Caco-2 (cell line): ENCODE results near the gene ZNHIT2. TPM values are rescaled to one million over a fixed set of nuclear protein-coding genes. Genes with fewer than 3 reads are reported as not detected.

Source experiments
- BruUV-seq: library from RNA; stranded (reverse); fragments of 400-500 nt; replicated peaks from 2 replicates; lab custom pipeline; 2021; lab: Mats Ljungman, UMichigan
- CTCF ChIA-PET: fragments of 300-600 bp; sonication (Branson Sonifier 250); formaldehyde crosslinking; loops from one replicate; lab custom pipeline; 2022; ENCODE audit warnings: antibody characterized with exemption; lab: Charles Lee
- POLR2A ChIA-PET: fragments of 300-600 bp; sonication (Branson Sonifier 250); formaldehyde crosslinking; loops from one replicate; lab custom pipeline; 2022; ENCODE audit warnings: antibody characterized with exemption; lab: Charles Lee
- DNase-seq, 2 experiments: peaks; one replicate each; pipeline versions ENCODE4 v3.0.0 to v3.0.0-alpha.2; 2020 to 2022
- H3K27me3 ChIP-seq: replicated peaks from 2 replicates; pipeline ENCODE4 v1.6.0; 2011; ENCODE audit warnings: low read length; ENCODE audit not compliant: control insufficient read depth, insufficient read depth
- H3K36me3 ChIP-seq: 2 replicates; pipeline ENCODE4 v1.5.1; 2011; ENCODE audit warnings: low read length; ENCODE audit not compliant: control insufficient read depth, insufficient read depth
- H3K4me1 ChIP-seq: fragments of 250-450 bp; sonication (Bioruptor Pico); 2 replicates; pipeline ENCODE4 v1.5.1; 2020; ENCODE audit warnings: mild to moderate bottlenecking
- H3K4me3 ChIP-seq: 2 replicates; pipeline ENCODE4 v1.5.1; 2011; ENCODE audit warnings: low read depth, mild to moderate bottlenecking, control low read depth, low read length
- H3K9me3 ChIP-seq: fragments of 250-450 bp; sonication (Bioruptor Pico); 2 replicates; pipeline ENCODE4 v1.5.1; 2020; ENCODE audit warnings: mild to moderate bottlenecking, moderate library complexity
- H3K27ac Mint-ChIP-seq: one replicate; pipeline ENCODE4 v1.8.0; 2022; ENCODE audit warnings: mixed read lengths; ENCODE audit not compliant: unreplicated experiment
- H3K27me3 Mint-ChIP-seq: one replicate; pipeline ENCODE4 v1.8.0; 2022; ENCODE audit warnings: mixed read lengths; ENCODE audit not compliant: insufficient read depth, unreplicated experiment
- H3K36me3 Mint-ChIP-seq: one replicate; pipeline ENCODE4 v1.8.0; 2022; ENCODE audit warnings: mild to moderate bottlenecking, mixed read lengths; ENCODE audit not compliant: insufficient read depth, unreplicated experiment
- H3K4me1 Mint-ChIP-seq: one replicate; pipeline ENCODE4 v1.8.0; 2022; ENCODE audit warnings: low read depth, mixed read lengths; ENCODE audit not compliant: unreplicated experiment
- H3K4me3 Mint-ChIP-seq: one replicate; pipeline ENCODE4 v1.8.0; 2022; ENCODE audit warnings: mild to moderate bottlenecking, moderate library complexity, mixed read lengths; ENCODE audit not compliant: unreplicated experiment
- H3K9me3 Mint-ChIP-seq: one replicate; pipeline ENCODE4 v1.8.0; 2022; ENCODE audit warnings: mixed read lengths; ENCODE audit not compliant: unreplicated experiment
- intact Hi-C: fragments of 100-400 bp; cut with micrococcal nuclease; formaldehyde crosslinking; loops from one replicate; pipeline ENCODE4 v1.10.0; 2022; ENCODE audit not compliant: unreplicated experiment
- total RNA-seq: library from RNA; stranded (reverse); gene quantifications from 2 replicates; pipeline ENCODE4 v1.2.3, GENCODE V29; 2022
- TF ChIP-seq, protein P1 (sequence below), 2 experiments: fragments of 200-600 bp in 1 of 2; IDR thresholded peaks; 1 replicate in 1 of 2; 2 replicates in 1 of 2; pipeline versions ENCODE4 v1.5.1 to v1.8.0; 2011 to 2022; ENCODE audit warnings: antibody characterized with exemption in 1 of 2, control low read depth in 1 of 2, inconsistent platforms in 1 of 2, low read depth in 1 of 2, low read length in 1 of 2, mild to moderate bottlenecking in 1 of 2, moderate library complexity in 1 of 2; ENCODE audit not compliant: insufficient read depth in 1 of 2, severe bottlenecking in 1 of 2, unreplicated experiment in 1 of 2

The ZNHIT2 gene
- total RNA-seq, 1 experiment from 2014 or later: 14.7 TPM

DNA sequence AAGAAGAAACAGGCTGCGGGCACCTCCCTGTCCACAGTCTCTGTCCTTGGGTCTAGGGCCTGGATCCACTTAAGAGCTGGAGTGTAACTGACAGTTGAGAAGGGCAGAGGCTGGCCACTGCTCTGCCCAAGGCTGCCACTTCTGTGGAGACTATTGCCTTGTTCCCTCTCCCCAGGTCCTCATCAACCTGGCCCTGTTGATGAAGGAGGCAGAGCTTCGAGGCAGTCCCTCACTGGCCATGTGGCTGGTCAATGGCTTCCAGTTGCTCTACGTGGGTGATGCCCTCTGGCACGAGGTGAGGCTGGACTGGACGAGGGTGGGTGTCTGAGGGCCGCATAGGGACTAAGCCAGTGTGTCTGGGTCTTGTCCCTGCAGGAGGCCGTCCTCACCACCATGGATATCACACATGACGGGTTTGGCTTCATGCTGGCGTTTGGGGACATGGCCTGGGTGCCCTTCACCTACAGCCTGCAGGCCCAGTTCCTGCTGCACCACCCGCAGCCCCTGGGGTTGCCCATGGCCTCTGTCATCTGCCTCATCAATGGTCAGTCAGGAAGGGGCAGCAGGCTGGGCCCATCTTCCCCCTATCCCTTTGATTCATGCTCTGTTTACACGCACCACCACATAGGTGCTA is 2.8 kb downstream of the ZNHIT2 start:
- ChIA-PET POLR2A (interaction anchor here (0.6 kb wide), 1 partner anchor 29 kb away, joined by 3 read pairs; no protein-coding TSS in a partner anchor), CTCF (interaction anchor here (1.3 kb wide), 1 partner anchor 7 kb away, joined by 3 read pairs; the partner anchor contains the start of genes FAU and MRPL49)
- peaks cover 5% of the 10 kb centered on the region; the same call in 1 of the 2 replicates for H3K36me3 ChIP-seq
- H3K4me3 ChIP-seq: no peak overlapping the region
- TF ChIP-seq, protein P1, sequence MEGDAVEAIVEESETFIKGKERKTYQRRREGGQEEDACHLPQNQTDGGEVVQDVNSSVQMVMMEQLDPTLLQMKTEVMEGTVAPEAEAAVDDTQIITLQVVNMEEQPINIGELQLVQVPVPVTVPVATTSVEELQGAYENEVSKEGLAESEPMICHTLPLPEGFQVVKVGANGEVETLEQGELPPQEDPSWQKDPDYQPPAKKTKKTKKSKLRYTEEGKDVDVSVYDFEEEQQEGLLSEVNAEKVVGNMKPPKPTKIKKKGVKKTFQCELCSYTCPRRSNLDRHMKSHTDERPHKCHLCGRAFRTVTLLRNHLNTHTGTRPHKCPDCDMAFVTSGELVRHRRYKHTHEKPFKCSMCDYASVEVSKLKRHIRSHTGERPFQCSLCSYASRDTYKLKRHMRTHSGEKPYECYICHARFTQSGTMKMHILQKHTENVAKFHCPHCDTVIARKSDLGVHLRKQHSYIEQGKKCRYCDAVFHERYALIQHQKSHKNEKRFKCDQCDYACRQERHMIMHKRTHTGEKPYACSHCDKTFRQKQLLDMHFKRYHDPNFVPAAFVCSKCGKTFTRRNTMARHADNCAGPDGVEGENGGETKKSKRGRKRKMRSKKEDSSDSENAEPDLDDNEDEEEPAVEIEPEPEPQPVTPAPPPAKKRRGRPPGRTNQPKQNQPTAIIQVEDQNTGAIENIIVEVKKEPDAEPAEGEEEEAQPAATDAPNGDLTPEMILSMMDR (IDR thresholded peaks at IDR 0.05; ENCODE audit: insufficient read depth in 1 of 2, low read depth in 1 of 2, low read length in 1 of 2, severe bottlenecking in 1 of 2, unreplicated experiment in 1 of 2): no peak
- H3K4me3 Mint-ChIP-seq: peak overlapping the region; percentile 83
- no peak for DNase-seq
- no peaks in the 10 kb centered on the region for H3K9me3 ChIP-seq
- peaks cover 6% of the 10 kb centered on the region for H3K4me1 Mint-ChIP-seq
- BruUV-seq: no TSS peak
- no peaks in the 10 kb centered on the region for H3K27me3 Mint-ChIP-seq
- peaks cover 92% of the 10 kb centered on the region for H3K36me3 Mint-ChIP-seq
- no peak overlapping the region for H3K27ac Mint-ChIP-seq
- no peaks in the 10 kb centered on the region for H3K9me3 Mint-ChIP-seq
- H3K4me1 ChIP-seq: peaks cover 26% of the 10 kb centered on the region
- no peaks in the 10 kb centered on the region for H3K27me3 ChIP-seq
- intact Hi-C loops: loop anchor here (5.0 to 10.0 kb wide), 2 partner anchors 138 to 340 kb away; partner anchors contain the start of gene SF1

DNA sequence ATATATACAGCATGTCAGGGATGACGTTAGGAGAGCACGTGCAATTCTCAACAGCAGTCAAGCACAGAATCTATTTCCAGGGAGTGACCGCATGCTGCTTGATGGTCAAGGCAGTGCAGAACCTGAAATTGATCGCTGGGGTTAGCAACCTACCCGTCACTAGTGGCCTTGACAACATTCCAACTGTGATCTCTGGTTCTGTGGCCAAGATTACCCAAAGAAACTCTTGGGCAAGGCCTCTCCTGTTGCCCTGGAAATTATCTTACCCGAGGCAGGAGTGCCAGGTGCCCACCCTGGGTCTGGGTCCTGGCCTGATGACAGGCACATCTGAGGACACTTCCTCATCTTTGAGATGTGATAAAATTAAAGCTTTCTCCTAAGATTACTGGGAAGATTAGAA is 3.7 kb downstream of the ZNHIT2 start:
- Mint-ChIP-seq H3K4me1 (peaks cover 6% of the 10 kb centered on the region), H3K27me3 (no peaks in the 10 kb centered on the region), H3K9me3 (no peaks in the 10 kb centered on the region), H3K36me3 (peaks cover 83% of the 10 kb centered on the region), H3K4me3 (peak overlapping the region; percentile 96), H3K27ac (peak overlapping the region; percentile 92)
- H3K4me3 ChIP-seq: no peak overlapping the region
- POLR2A ChIA-PET: interaction anchor here (0.6 to 1.6 kb wide), 2 partner anchors 8 to 30 kb away, joined by 3 to 10 read pairs; partner anchors contain the start of genes FAU and MRPL49
- H3K27me3 ChIP-seq: no peaks in the 10 kb centered on the region
- DNase-seq: no peak
- intact Hi-C loops: loop anchor here (10.0 kb wide), 1 partner anchor 339 kb away; the partner anchor contains the start of gene SF1
- H3K4me1 ChIP-seq: peaks cover 26% of the 10 kb centered on the region
- TSS peak; percentile 33 for BruUV-seq
- CTCF ChIA-PET: interaction anchor here (1.3 to 2.4 kb wide), 3 partner anchors 8 to 21 kb away, joined by 3 to 11 read pairs (median 10); partner anchors contain the start of genes FAU, MRPL49, SYVN1 and VPS51
- H3K9me3 ChIP-seq: no peaks in the 10 kb centered on the region
- TF ChIP-seq, protein P1 (IDR thresholded peaks at IDR 0.05; ENCODE audit: insufficient read depth in 1 of 2, low read depth in 1 of 2, low read length in 1 of 2, severe bottlenecking in 1 of 2, unreplicated experiment in 1 of 2): no peak
- H3K36me3 ChIP-seq: 0 out of 2 replicates have a peak, but pooled peaks cover 3% of the 10 kb centered on the region

DNA sequence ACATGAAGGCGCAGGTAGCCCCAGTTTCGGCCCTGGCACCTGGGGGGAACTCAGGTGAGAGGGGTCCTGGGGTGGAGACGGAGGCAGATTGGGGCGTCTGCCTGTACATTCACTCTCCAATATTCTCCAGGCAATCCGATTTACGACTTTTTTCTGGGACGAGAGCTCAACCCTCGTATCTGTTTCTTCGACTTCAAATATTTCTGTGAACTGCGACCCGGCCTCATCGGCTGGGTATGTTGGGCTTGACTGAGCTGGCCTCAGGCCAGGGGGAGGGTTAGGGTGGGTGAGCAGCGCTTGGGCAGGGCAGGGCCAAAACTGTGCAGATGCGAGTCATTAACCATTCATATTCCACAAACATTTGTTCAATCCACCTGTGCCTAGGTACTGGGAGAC is 4.1 kb downstream of the ZNHIT2 start:
- intact Hi-C loops: loop anchor here (10.0 kb wide), 1 partner anchor 339 kb away; the partner anchor contains the start of gene SF1
- no TSS peak for BruUV-seq
- Histone ChIP-seq H3K9me3 (no peaks in the 10 kb centered on the region), H3K27me3 (no peaks in the 10 kb centered on the region), H3K36me3 (no peaks in the 10 kb centered on the region), H3K4me3 (peak overlapping the region; percentile 42), H3K4me1 (peaks cover 26% of the 10 kb centered on the region)
- Mint-ChIP-seq H3K27ac (peak overlapping the region; percentile 92), H3K9me3 (no peaks in the 10 kb centered on the region), H3K36me3 (peaks cover 79% of the 10 kb centered on the region), H3K4me3 (peak overlapping the region; percentile 96), H3K4me1 (peaks cover 6% of the 10 kb centered on the region), H3K27me3 (no peaks in the 10 kb centered on the region)
- ChIA-PET CTCF (interaction anchor here (0.6 to 2.4 kb wide), 7 partner anchors 9 to 96 kb away, joined by 3 to 14 read pairs (median 10); partner anchors contain the start of genes FAU, MRPL49, SYVN1 and VPS51), POLR2A (interaction anchor here (1.0 to 1.6 kb wide), 2 partner anchors 9 to 22 kb away, joined by 3 to 10 read pairs; partner anchors contain the start of genes FAU and MRPL49)
- TF ChIP-seq, protein P1 (IDR thresholded peaks at IDR 0.05; ENCODE audit: insufficient read depth in 1 of 2, low read depth in 1 of 2, low read length in 1 of 2, severe bottlenecking in 1 of 2, unreplicated experiment in 1 of 2): no peak
- DNase-seq: no peak
